IPS-NIHi11 (cell line): ENCODE results near the gene KDM2B.

ENCODE experiments used
- DNase-seq: peaks from one replicate; pipeline ENCODE4 v3.0.0; 2012; ENCODE audit warnings: mixed read lengths, low spot score

Gene KDM2B

DNA sequence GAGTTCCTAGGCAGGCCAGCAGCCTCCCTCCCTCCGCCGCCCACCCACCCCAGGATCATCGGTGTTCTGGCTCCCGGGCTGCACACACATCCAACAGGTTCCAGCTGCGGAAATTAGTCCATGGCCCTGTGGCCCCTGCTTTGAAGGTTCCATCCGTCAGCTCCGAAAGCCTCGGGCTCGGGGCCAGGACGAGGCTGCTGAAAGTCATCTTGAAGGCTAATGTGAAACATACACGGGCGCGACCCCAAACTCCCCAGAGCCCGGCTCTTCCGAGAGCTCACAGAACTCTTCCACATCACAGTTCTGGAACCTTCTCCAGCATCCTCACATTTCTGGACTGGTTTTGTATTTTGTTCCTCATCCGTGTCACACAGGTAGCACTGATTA lies 19.8 kb downstream of the KDM2B start:
- no peak for DNase-seq

DNA sequence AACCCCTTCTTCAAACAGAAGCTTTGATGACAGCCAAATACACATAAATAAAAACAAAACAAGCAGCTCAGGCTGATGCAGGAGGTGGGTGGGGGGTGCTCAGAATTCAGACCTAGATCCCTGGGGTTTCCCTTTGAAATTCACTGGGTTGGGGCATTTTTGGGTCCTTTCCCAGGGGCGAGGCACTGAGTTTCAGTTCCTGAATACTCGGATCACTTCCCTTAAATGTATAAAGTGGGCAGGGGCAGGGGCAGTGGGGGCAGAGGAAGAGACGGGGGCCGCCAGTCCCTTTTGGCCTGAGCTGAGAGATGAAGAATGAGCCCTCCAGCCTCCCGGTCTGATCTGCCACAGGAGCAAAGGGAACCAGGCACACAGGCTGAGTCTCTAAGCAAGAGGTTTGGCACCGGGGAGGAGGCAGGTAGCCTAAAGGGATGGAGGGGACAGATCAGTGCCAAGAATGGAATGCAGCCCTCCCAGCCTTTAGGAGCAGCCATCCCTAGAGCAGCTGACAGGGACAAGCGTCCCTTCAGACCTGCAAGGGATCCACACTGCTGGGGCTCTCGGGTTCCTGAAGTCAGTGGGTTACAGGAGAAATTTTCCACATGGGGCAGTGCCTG lies 20.3 kb downstream of the KDM2B start:
- no peak for DNase-seq

DNA sequence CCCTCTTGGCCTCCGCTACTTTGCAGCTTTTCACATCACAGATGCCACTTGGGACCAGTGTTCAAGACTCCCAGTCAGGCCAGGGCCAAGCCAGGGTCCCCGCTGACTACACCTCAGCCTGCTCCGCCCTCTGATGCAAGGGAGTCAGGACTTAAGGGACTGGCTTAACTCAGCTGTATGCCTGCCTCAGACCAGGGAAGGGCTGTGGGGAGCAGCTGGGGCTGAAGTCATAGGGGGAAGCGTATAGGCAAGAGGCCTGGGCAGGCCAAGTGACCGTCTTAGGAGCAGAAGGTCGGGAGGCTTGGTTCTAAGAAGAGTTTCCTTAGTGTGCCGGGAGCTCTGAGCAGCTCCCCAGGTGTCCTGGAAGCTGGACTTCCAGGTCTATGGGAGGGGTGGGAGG lies 21.9 kb downstream of the KDM2B start:
- no peak for DNase-seq

DNA sequence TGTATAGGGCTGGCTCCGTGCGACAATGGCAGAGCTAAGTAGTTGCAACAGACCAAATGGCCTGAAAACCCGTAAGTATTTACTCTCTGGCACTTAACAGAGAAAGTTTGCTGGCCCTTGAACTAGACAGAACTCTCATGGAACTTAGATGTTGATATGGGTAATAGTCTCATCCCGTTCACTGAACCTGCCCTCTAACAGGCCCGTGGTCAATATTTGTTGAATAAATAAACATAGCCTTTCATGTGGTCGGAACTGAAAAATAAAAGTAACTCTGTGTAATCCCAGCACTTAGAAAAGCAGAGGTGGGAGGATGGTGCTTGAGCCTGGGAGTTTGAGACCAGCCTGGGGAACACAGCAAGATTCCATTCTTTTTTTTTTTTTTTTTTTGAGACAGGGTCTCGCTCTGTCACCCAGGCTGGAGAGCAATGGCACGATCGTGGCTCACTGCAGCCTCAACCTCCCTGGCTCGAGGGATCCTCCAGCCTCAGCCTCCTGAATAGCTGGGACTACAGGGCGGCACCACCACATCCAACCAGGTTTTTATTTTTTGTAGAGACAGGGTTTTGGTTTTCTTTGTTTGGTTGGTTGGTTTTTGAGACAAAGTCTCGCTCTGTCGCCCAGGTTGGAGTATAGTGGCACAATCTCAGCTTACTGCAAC lies 29.7 kb downstream of the KDM2B start:
- no peak for DNase-seq

DNA sequence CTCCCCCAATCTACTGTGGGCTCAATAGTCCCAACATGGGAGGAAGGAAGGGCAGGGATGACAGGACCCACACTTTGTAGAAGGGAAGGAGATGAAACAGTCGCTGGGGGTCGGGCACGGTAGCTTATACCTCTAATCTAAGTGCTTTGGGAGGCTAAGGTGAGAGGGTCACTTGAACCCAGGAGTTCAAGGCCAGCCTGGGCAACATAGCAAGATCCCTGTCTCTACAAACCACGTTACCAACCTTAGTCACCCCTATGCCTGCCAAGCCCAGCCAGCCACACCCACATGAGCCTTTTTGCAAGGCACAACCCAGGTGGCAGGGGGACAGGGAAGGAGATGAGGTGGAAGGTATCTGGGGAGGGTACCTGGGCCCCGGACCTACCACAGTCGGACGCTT lies 31.7 kb downstream of the KDM2B start:
- DNase-seq: no peak

DNA sequence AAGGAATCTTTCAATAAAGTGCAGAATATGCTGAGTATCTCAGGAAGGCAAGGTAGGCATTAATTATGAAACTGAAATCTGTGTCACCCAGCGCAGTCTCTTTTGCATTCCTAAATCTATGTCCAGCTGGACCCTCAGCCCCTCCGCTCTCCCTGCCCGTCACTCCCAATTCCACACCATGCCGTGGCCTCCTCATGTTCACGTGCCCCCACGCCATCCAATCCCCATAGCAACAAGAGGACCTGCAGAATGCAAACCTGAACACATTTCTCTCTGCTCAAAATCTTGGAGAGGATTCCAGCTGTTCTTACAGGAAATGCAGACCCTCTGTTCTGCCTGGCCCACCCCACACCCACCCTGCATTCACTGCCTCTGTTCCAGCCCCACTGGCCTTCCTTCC lies 35.3 kb downstream of the KDM2B start:
- no peak for DNase-seq

DNA sequence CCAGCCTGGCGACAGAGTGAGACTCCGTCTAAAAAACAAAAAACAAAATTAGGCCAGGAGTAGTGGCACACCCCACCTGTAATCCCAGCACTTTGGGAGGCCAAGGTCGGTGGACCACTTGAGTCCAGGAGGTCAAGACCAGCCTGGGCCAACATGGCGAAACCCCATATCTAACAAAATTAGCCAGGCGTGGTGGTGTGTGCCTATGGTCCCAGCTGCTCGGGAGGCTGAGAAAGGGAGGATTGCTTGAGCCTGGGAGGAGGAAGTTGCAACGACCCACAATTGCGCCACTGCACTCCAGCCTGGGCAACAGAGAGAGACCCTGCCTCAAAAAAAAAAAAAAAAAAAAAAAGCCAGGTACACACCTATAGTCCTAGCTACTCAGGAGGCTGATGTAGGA lies 37.0 kb downstream of the KDM2B start:
- no peak for DNase-seq

DNA sequence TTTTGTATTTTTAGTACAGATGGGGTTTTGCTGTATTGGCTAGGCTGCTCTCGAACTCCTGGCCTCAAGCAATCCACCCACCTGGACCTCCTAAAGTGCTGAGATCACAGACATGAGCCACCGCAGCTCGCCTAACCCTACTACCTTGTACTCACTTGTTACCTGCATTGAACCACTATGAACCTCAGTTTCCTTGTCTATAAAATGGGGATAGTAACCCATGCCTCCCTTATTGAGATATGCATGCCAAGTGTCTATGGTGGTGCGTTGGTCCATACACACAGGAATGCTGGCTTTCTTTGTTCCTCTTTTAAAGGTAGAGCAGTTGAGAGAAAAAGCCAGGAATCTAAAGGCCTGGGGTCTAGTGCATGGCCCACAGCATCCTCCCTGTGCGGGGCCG lies 40.9 kb downstream of the KDM2B start:
- DNase-seq: no peak

DNA sequence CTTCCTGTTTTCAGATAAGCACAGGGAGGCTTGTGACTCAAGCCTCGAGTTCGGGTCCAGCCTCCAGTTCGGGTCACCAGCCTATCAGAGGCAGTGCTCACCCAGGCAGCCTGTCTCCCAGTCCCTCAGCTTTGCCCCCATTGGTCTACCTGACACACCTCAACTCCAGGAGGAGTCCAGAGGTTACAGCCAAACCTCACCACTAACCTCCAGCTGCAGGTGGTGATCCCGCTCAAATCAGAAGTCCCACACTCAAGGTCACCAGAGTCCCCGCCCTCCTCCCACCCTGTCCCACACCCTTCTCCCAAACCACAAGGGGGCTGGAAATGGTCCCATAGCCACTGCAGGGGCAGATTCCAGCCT lies 42.1 kb downstream of the KDM2B start:
- DNase-seq: peak; percentile 80

DNA sequence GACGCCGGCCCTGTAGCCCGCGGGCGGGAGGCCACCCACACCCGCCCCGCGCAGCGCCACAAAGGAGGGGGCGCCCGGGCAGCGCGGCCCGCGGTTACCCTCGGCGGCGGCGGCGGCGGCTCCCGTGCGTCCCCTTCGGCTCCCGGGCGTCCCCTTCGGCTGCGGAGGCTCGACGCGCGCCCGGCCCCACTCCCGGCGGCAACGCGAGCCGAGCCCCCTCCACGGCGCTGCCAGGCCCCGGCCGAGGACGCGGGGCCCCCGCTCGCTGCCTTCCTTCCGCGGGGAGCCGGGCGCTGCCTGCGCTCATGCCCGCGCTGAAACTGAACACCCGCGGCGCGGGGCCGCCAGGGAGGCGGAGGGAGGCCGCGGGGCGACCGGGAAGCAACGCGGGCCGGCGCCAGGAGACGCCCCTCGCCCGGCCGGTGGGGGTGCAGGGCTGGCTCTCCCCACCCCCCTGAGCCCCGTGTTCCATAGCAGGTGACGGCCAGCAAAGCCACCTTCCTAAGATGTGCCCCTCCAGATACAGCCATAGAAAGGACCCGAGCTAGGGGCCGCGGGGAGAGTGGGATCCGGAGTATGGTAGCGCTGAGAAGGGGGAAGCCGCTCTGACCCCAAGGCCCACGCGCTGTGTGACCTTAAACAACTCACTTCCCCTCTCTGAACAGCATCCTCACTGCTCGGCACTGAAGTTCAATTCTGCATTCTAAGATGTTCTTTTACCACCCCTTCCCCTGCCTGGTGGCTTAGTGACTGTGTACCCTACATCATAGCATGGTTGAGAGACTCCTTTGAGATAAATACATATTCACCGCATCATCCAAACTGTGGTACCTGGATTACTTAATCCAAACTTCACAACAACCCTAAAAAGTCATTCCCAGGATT lies 42.8 kb downstream of the KDM2B start:
- DNase-seq: peak; percentile 55

DNA sequence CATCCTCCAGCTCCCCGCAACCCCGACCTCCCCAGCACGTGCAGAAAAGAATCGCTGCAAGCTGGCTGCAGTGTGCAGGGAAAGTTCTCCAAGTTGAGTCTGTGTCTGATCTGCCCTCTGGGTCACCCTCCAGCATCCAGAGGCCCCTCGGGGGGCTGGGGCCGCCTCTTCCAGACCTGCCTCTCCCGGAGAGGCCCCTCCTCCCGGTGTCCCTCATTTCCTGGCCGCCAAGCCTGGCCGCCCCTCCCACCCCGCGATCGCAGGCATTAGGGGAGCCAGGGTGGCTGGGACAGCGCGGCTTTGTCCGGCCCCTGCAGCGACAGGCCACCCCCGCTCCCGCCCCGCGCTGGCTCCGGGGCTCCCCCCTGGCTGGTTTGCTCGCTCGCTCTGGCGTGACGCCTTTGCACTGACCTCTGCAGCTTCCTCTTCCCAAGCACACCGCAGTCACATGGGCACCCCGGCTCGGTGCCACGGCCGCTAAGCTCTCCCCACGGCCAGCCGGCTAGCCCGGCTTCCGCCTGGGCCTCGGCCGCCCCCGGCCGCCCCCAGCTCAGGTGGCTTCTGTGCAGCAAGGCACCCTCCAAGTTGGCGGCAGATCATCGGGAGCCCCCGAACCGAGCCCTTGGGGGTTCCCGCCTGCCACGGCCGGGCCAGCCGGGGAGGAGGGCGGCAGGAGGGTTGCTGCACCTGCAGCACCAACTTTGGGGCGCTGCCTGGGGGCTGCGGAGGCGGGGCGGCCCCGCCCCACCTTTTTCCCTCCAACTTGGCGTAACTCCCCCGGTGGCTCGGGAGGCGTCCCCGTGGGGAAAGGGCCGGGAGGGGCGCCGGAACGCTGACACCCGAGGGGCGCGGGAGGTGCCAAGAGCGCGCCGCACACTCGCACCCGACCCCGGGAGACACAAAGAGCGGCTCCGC lies 43.7 kb downstream of the KDM2B start:
- DNase-seq: peak; percentile 81

DNA sequence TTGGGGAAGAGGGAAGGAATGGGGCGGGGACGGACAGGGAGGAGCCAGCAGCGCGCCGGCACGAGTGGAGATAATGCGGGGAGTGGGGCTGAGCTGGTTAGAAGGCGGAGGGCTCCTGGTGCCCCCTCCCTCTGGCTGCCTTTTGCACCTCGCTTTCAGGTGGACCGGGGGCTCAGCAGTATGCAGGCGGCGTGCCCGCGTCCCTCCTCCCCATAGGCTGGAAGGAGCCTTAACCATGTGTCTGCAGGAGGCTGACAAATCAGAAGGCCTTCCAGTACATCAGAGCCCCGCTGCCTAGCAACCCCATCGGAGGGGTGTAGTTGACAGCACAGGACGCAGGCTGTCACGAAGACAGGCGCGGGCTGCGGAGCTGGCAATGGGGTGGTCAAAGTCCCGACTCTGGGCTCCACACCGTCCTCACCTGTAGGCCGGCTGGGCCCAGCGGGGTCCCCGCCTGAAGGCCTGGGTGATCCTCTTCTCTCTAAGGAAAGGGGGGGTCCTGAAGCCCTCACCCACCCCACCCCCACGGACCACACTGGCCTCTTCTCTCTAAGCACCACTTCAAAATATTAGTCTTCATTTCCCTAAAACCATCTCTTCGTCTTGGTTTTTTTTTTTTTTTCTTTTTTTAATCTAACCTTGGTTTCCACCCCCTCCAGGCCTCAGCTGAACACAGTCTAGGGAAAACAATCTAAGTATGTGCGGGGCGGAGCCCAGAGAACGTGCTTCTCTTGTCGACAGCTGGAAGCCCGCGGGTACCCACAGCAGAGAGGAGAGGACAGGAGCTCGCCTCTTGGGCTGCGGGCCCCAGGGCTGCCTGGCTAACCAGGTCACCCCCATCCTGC lies 44.5 kb downstream of the KDM2B start:
- peak; percentile 93 for DNase-seq

DNA sequence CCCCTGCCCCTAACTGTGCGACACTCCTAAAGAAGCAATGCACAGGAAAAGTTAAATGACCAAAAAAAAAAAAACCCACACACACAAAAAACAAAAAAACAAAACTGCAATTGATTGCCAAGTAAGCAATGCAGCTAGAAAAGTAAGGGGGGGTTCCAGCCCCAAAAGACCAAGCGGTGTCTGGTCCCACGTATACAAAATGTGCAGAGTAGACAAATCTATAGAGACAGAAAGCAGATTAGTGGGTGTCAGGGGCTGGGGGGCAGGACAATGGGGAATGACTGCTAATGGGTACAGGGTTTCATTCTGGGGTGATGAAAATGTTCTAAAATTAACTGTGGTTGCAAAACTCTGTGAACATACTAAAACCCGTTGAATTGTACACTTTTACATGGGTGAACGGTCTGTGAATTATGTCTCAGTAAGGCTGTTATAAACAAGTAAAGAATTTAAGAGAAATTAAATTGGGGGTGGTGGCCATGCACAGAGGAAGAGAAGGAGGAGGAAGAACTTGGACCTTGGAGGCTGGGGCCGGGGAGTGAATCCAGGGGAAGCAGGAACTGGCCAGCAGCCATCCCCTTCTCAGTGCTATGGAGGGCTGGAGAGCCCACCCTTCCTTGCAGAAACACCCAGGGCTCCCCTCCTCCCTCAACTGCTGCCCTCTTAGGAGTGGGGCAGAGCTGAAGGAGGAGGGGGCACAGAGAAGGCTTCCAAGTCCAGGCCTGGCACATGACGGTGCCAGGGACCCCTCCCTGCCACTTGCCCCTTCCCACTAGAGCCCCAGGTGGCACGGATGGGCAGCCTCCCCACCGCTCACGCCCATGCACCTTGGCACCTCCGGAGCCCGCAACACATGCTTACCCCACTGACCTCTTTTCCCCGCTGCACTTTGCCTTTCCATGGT lies 45.4 kb downstream of the KDM2B start:
- no peak for DNase-seq

DNA sequence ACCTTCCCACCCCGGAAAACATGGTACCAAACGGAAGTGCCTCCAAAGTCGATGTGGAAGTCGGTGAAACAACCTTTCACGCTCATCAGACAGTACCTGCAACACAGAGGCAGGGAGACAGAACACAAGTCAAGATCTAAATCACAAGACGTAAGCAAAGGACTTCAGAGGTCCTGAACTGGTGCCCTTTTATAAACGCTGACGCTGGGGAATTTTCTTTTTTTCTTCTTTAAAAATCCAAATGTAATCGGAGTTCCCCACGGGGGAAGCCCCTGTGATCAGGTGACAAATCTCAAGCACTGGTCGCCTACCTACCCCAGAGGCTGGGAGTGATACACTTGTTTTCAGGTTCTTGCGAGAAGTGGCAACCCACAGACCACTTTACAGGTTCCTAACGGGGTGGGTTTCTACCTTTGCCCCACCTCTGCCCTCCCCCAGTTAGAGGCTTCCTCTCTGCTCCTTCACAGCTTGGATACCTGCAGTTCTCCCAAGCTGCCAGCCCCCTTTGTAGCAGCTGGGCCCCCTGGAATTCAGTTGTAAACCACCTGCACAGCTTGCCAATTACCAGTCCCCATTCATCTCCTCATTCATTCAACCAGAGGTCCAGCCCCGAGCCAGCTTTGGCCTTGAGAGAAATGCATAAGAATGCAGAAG lies 46.2 kb downstream of the KDM2B start:
- peak; percentile 60 for DNase-seq

DNA sequence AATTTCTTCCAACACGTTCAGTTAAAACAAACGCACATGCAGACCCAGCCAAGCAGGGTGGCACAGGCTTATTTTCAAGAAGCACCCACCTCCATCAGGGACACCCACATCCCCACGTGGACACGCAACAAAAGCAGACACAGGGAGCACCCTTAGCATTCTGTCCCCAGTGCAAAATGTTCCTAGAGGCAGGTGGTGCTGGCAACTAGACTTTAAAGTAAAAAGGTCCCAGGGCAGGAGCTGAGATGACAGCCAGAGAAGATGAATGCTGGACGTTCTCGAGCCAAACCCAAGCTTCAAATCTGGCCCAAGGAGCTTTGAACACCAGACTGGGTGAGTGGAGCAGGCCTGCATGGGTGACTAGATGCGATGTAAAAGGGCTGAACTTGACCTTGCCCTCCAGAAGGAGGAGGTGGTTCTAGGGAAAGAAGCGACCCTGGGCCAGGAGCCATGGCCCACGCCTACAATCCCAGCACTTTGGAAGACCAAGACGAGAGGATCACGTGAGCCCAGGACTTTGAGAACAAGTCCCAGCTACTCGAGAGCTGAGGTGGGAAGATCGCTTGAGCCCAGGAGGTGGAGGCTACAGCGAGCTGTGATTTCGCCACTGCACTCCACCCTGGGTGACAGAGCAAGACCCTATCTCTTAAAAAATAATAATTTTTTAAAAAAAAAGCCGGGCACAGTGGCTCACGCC lies 47.3 kb downstream of the KDM2B start:
- DNase-seq: no peak

DNA sequence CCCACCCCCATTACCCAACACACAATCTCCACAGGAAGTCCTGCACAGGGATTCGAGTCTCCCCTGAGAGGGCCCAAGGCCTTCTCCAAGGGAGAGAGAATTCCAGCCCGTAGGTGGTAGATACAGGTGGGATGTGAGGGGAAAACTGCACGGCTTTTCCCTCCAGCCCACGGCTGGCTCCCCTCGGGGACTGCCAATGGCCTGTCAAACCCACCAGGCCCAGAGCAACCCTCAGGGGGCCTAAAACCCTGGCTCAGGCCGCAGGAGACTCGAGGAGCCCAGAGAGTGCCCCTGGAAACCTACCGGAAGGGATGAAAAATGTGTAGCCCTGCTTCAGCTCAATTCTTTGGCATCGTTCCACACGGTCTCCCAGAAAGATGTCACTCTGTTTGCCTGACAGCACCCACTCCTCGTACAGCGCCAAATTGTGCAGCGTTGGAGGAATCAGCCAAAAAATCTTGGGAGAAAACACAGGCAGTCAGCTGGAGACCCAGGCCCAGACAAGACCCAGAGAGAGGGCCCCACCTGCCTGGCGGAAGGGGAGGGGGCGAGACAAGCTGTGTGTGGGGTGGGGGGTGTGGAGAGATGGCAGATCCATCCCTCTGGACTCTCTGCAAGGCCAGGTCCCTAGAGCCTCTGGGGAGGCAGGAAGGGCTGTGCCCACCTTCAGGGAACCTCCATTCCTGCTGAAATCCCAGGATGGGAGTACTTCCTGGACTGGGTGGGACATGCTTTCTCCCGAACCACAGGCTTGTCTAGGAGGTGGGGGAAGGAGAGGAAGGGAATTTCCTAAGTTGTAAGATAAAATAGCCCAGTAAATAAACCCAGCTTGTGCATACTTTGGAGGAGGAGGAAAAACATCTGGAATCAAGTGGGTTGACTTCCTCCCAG lies 48.1 kb downstream of the KDM2B start:
- no peak for DNase-seq

DNA sequence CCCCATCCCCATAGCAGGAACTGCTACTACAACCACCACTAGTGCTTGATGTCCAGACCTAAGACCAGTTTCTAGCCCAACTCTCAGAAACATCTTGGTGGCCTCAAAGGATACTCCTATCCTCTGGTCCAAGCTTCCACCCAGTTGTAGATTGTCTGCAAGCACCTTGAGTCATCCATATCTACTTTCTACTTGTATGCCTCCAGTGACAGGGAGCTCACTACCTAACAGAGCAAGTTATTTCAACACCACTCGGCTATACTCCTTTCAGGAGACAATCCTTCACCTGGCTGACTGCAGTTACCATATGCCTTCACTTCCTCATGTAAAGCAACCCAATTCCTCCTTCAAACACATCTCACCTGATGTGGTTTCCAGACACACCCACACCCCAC lies 49.5 kb downstream of the KDM2B start:
- no peak for DNase-seq
